DMS53 (cell line): Measurements from ENCODE around the gene HMGXB3.

Source experiments
- DNase-seq: peaks from one replicate; lab custom pipeline; 2025; lab: John Stamatoyannopoulos, UW

Gene HMGXB3

DNA sequence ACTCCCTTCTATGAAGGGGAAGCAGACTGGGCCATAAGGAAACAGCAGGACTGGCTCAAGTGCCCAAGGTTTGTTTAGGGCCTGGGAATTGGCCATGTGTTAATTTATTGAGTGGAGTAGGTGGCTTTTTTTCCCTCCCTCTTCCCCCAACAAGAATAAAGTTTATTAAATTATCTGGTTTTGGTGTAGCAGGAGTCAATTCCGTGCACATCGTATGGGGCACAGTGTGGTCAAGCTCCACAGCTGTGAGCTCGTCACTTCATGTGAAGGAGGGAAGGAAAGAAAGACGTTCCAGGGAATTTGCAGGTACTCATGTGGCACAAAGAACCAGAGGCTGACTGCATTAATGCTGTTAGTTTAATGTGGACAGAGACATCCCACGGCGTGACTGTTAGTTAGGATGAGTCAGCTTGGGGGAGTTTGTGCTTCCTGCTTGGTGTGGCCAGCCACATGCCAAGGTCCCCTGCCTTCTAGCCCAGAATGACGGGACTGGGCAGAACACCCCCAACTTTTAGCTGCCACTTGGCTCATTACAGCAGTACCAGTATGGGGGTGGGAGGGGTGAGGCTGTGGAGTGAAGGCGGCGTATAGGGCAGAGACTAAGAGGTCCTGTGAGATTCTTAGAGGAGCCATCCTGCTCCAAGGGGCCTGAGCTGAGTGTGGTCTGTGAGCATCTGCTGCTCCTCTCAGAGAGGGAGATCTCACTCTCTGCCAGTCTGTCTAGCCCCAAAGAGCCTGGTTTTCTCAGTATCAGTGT is 52.6 kb downstream of the HMGXB3 start:
- peak; percentile 44 for DNase-seq

GRCh38 chr5:150053713-150054392 is 53.3 kb downstream of the HMGXB3 start:
- no peak for DNase-seq

DNA sequence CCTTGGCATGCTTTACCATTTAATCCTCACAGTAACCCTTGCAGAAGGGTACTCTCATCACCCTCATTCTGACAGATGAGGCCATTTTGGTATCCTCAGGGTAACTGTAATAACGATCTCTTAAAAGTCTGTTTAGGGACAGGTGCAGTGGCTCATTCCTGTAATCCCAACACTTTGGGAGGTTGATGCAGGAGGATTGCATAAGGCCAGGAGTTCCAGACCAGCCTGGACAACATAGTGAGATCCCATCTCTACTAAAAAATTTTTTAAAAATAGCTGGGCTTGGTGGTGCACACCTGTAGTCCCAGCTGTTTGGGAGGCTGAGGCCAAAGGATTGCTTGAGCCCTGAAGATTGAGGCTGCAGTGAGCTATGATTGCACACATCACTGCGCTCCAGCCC is 54.0 kb downstream of the HMGXB3 start:
- DNase-seq = no peak

DNA sequence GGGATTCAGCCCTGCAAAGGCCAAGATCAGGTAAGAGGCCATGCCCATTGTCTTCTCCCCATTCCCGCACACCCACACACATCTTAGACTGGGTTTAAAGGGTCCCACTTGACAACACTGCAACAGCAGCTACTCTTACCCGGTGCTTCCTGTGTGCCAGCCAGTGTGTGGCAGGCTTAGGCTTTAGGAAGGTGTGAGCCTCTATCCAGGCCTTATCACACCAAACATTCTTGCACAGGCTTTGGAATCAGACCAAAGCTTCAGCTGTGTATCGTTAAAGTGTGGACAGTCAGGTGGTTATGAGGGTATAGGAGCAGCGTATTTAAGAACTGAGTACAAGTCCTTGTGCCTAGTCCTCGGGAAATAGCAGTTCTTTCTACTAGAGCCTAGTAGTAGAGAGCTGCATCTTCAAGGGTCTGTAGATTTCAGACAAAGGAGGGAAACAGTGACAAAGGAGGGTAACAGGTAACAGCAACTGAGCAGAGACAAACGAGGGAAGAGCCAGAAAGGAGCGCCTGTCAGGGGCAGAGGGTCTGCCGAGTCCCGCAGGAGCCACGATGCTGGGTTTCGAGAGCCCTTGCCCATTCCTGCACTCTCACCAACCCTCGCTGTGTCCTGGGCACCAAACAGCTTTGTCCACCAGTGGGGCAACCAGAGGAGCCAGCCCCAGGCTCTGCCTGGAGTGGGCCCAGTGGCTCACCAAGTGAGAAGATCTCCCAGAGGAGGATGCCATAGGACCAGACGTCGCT is 55.0 kb downstream of the HMGXB3 start:
- no peak for DNase-seq

DNA sequence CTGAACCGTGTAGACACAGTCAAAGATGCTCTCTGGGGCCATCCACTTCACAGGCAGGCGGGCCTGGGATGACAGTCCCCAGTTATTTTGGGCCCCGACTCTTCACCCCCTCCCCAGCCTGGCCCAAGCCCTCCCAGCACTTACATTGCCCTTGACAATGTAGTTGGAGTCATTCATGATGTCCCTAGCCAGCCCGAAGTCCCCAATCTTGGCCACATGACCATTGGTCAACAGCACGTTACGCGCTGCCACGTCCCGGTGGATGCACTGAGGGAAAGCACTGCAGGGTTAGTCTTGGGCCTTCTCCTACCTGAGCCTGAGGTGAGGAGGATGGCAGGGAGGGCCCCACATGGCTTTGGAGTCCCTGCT is 55.5 kb downstream of the HMGXB3 start:
- DNase-seq = no peak

- DNase-seq = no peak
These were observed 56.5 kb downstream of the HMGXB3 start for GRCh38 chr5:150057052-150057451.

DNA sequence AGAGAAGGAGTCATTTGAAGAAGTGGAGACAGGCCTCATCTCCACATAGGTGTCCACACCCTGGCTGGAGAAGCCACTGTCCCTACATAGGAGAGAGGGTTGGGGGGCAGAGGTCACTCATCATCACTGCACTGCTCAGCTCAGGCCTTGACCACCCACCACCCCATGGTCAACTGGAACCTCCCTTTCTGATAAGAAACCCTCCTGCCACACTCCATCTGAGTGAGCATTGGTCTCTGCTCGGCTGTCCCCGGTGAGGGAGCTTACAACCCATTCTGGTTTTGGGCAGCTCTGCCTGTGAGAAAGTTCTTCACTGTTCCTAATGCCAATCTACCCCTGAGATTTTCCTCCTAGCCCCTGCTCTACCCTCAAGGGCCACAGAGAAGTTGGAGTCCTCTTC is 57.0 kb downstream of the HMGXB3 start:
- DNase-seq = no peak

DNA sequence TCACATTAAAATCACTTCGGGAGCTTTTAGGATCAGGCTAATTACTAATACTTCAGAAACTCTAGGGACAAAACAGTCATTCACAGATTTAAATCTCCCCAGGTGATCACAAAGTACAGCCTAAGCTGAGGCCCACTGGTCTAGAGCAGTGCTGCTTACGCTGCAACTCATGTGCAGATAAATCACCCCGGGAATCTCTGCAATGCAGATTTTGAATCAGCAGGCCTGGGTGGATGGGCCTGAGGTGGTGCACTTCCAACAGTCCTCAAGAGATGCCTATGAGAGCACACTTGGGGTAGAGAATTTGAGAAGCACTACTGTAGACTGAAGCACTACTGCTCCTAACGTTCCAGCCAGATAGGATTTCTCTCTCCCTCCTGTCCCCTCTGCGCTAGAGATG is 57.5 kb downstream of the HMGXB3 start:
- no peak for DNase-seq

DNA sequence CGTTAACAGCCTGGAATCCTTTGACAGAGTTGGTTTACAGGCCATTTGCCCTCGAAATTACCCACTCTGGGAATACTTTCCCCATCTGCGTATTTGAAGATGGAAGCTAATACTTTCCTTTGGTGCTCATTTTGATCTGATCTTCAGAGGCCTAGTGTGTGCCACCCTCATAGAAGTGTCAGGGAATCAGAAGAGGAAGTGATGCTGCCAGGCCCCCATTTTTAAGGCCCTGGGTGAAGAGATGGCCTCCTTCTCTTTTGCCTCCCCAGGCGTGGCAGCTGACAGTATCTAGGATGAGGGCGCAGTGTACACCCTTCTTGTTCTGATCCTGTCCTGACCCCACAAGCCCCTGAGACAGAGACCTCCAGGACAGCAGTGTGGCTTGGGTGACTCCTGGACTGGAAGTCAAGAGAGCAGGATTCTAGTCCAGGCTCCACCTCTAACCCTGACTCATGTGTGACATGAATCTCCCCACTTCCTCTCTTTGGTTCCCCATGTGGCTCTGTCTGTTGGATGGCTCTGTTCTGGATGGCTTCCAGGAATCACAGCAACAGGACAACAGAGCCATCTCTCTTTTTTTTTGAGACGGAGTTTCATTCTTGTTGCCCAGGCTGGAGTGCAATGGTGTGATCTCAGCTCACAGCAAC is 58.1 kb downstream of the HMGXB3 start:
- DNase-seq = peak; percentile 72

DNA sequence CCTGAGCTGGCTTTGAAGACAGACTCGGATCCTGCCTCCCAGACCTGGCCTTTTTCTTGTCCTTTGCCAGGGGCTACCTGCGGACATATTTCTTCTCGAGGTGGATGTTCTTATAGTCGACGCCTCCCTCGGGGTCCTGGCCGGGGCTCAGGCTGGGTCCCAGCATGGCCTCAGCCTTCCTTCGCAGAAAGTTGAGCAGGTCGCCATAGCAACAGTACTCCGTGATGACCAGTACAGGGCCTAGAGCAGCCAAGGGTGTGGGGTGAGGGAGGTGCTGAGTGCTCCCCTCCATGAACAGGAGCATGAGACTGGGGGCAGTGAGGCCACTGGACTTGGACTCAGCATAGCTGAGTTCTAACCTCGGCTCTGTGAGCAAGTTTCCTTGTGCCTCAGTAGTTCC is 59.1 kb downstream of the HMGXB3 start:
- DNase-seq = peak; percentile 79

DNA sequence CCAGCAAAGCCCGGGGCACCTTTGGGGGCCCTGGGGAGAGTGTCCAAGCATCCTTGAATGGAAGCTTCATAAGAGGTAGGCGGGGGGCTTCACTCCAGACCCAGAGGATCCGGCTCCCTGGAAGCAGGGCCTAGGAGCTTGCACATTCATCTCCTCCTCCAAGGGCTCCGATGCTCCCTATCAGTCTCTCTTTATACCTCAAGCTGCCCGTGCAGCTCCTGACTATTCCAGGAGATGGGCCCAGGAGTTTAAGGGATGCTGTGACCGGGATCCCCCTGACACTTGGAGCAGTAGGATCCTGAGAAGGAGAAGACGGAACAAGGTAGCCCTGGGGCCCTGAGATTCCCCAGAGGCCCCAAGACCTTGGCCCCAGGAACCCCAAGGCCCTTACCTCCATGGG is 59.9 kb downstream of the HMGXB3 start:
- DNase-seq = no peak

- no peak for DNase-seq
These were observed 61.0 kb downstream of the HMGXB3 start for GRCh38 chr5:150061538-150061995.

DNA sequence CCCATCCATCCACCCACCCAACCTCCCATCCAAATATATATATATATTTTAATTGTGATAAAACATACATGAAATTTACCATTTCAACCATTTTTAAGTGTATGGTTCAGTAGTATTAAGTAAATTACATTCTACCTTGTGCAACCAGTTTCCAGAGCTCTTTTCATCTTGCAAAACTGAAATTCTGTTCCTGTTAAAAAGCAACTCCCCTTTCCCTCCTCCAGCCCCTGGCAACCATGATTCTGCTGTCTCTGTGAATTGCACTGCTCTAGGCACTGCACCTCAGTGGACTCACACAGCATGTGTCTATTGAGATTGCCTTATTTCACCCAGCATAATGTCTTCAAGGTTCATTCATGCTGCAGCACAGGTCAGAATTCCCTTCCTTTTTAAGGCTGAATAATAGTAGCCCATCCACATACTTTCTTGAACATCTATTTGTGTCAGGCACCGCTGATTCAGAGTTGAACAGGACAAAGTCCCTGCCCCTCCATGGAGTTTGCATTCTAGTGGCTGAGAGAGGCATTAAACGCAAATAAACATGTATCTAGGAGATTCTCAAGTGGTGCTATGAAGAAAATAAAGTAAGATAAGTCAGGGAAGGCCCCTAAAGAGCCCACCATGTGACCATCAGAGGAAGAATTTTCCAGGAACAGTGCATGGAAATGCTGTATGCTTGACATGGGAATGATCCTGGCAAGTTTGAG is 61.8 kb downstream of the HMGXB3 start:
- no peak for DNase-seq

DNA sequence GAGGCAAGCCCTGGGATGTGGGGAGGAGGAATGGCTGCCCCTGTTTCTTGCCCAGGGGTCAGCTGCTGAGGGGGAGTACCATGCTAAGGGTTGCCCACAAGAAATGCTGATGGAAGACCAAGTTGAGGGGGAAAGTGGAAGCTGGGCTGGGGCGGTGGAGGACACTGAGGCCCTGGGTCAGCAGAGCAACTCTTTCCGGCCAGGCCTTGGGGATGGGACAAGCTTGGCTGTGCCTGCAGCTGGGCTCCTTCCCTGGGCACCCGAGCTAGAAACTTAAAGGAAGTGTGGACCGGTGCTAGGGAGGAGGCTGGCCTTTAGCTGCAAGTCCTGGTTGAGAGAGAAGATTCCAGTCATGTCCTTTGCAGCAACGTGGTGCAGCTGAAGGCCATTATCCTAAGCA is 63.1 kb downstream of the HMGXB3 start:
- no peak for DNase-seq

GRCh38 chr5:150064681-150065220 is 64.2 kb downstream of the HMGXB3 start:
- no peak for DNase-seq

DNA sequence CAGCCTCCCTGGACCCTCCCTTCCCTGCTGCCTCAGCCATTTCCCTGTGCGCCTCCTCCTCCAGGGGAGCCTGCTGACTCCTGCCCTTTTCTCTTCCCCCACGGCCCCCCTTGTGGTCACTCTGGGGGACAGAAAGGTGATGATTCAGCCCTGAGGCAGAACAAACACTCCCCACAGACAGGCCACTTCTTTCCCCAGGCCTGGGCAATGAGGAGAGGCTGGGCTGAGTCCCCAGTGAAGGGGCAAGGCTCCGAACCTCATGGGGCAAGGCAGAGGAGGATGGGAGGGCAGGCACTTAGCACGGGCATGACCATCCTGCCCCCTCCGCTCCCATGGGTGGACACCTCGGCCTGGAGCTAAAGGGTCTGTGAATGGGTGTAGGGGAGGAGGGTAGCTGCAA is 64.8 kb downstream of the HMGXB3 start:
- no peak for DNase-seq

DNA sequence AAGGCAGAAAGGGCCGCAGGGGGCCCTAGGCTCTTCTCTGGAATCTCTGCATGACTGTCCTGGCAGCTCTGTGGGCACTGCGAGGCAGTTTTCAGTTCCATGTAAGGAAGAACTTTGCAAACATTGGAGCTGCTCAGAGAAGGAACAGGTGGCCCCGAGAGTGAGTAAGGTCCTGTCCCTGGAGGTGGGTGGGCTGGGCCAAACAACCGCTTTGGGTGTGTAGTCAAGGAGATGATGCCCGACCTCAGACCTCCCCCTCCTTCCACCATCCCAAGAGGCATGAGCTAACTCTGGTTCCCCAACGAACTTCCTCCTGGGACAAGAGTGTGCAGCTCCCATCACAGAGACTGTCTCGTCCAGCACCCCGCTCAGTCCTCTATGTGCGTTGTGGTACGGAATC is 65.3 kb downstream of the HMGXB3 start:
- DNase-seq = no peak

GRCh38 chr5:150066436-150066835 is 65.9 kb downstream of the HMGXB3 start:
- DNase-seq = no peak

DNA sequence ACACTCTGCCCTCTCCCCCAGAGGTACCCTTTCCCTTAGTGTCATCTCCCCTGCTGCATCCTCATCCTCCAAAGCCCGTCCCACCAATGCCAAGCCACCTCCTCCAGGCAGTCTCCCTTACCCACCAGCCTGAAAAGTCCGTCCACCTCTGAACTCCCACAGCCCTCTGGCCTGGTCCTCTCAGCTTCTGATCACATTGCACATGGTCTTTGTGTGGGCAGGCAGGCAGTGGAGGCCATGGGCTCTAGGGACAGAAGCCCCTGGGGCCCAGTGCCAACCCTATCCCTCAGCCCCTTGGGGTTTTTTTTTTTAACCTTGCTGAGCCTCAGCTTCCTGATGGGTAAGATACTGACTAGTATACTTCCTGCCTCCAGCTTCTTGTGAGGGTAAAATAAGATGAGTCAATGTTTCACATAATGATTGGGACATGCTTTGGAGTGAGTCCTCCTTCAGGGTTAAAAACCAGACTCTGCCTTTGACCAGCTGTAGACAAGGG is 66.4 kb downstream of the HMGXB3 start:
- DNase-seq = no peak

GRCh38 chr5:150067405-150067960 is 66.9 kb downstream of the HMGXB3 start:
- DNase-seq = no peak

DNA sequence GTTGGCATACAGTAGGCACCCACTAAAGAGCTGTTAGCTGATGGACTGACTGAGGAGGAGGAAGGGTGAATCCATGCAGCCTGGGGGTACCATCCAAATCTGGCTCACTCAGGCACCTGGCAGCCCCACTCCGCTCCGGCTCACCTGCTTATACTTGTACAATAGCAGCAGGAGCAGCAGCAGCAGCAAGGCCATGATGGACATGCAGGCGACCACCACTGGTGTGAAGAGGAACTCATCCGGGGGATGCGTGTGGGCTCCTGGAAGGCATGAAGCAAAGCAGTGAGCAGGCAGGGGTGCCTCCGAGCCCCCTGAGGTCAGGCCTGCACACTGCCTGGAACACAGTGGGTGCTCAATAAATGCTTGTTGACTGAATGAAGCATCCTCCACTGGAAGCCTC is 67.5 kb downstream of the HMGXB3 start:
- no peak for DNase-seq
